Measurements from ENCODE around the gene ABCB9.

DNA sequence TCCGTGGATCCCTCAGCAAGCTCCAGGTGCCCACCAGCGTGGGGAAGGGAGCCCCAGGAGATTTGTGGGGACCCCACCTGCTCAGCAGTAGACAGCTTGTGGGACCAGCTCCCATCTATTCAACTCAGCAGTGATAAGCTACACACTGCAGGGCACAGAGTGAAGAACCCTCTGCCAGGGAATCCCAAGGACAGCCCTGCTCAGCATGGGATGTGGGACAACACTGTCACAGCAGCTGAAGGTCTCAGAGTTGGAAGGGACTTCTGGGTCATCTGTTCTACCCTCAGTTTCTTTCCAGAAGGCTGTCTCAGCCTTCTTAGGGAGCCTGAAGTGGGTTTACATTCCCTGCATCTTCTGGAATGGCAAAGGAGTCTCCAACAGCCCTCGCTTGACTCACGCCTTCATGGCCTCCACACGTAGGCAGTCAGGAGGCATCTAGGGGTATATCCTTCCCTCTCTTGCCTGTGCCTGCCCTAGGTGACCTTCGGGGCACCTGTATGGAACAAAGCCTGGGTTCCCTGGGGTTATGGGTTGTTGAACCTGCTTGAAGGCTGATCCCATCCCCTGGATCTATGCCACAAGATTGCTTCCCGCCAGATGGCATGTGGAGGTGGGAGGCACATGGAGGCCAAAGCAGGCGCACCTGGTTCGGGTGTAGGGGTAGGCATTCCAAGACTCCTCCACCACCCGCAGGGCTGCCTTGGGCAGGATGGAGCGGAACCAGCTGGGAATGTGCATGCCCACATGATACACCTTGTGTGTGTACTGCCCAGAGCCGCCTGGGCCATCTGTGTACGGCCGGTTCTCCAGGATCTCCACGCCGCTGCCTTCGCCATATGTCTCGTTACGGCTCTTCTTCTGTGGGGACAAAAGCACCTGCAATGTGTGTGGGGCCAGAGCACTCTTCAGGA lies 47.2 kb upstream of the ABCB9 start:
- TF ChIP-seq, protein P1, sequence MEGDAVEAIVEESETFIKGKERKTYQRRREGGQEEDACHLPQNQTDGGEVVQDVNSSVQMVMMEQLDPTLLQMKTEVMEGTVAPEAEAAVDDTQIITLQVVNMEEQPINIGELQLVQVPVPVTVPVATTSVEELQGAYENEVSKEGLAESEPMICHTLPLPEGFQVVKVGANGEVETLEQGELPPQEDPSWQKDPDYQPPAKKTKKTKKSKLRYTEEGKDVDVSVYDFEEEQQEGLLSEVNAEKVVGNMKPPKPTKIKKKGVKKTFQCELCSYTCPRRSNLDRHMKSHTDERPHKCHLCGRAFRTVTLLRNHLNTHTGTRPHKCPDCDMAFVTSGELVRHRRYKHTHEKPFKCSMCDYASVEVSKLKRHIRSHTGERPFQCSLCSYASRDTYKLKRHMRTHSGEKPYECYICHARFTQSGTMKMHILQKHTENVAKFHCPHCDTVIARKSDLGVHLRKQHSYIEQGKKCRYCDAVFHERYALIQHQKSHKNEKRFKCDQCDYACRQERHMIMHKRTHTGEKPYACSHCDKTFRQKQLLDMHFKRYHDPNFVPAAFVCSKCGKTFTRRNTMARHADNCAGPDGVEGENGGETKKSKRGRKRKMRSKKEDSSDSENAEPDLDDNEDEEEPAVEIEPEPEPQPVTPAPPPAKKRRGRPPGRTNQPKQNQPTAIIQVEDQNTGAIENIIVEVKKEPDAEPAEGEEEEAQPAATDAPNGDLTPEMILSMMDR (IDR thresholded peaks at IDR 0.05): no peak
- TF ChIP-seq POLR2AphosphoS5 (IDR thresholded peaks at IDR 0.05; ENCODE audit: insufficient read depth in 1 of 2, low read depth in 1 of 2): no peak
